Endothelial cell of umbilical vein (primary cell): Measurements from ENCODE around the gene FBXL22. TPM values are rescaled to one million over a fixed set of nuclear protein-coding genes. Genes with fewer than 3 reads are reported as not detected.

Experiments used
- BruUV-seq: library from RNA; stranded (reverse); fragments of 400-500 nt; replicated peaks from 2 replicates; lab custom pipeline; 2021; lab: Mats Ljungman, UMichigan
- CTCF ChIA-PET: fragments of 300-600, 350-600 bp; sonication (Branson Sonifier 250); formaldehyde crosslinking; loops from one replicate; lab custom pipeline; 2021; ENCODE audit warnings: antibody characterized with exemption, inconsistent platforms; lab: Charles Lee
- POLR2A ChIA-PET: fragments of 300-600, 350-600 bp; sonication (Branson Sonifier 250); formaldehyde crosslinking; loops from one replicate; lab custom pipeline; 2021; ENCODE audit warnings: antibody characterized with exemption, inconsistent platforms; lab: Charles Lee
- DNase-seq: peaks from one replicate; pipeline ENCODE4 v3.0.0-alpha.2; 2011; ENCODE audit warnings: low read depth, low spot score
- FAIRE-seq: peaks from 2 replicates; lab custom pipeline; 2011; peaks lifted over from hg19 to GRCh38; lab: Jason Lieb, UNC
- H2AFZ ChIP-seq: 2 replicates; pipeline ENCODE4 v1.6.0; 2012; ENCODE audit warnings: low read depth, low read length, control low read depth, inconsistent platforms
- H3K27ac ChIP-seq: 2 replicates; pipeline ENCODE4 v1.5.1; 2011; ENCODE audit warnings: low read depth, mild to moderate bottlenecking, control low read depth, low read length, moderate library complexity; ENCODE audit not compliant: insufficient read depth
- H3K27me3 ChIP-seq, 2 experiments: 2 replicates each; pipeline versions ENCODE4 v1.6.0 to v1.6.1; 2011; ENCODE audit warnings: low read length in 2 of 2, mixed read lengths in 1 of 2; ENCODE audit not compliant: control insufficient read depth in 2 of 2, insufficient read depth in 2 of 2
- H3K36me3 ChIP-seq, 2 experiments: 2 replicates in 1 of 2; 3 replicates in 1 of 2; pipeline ENCODE4 v1.5.1; 2011; ENCODE audit warnings: low read length in 2 of 2, mild to moderate bottlenecking in 1 of 2, moderate library complexity in 1 of 2; ENCODE audit not compliant: control insufficient read depth in 2 of 2, insufficient read depth in 2 of 2; ENCODE audit errors: extremely low read depth in 1 of 2
- H3K4me1 ChIP-seq: 3 replicates; pipeline ENCODE4 v1.5.1; 2011; ENCODE audit warnings: mild to moderate bottlenecking, low read length; ENCODE audit not compliant: control insufficient read depth, insufficient read depth; ENCODE audit errors: extremely low read depth
- H3K4me2 ChIP-seq: 2 replicates; pipeline ENCODE4 v1.6.1; 2011; ENCODE audit warnings: low read length, control low read depth, mixed read lengths; ENCODE audit not compliant: insufficient read depth
- H3K4me3 ChIP-seq, 3 experiments: fragments of 200-600 bp in 1 of 3; sonication (generic), shearing (Covaris generic) in 1 of 3; replicated peaks in 1 of 3; 2 replicates each; pipeline ENCODE4 v1.5.1; 2011 to 2016; ENCODE audit warnings: control low read depth in 3 of 3, low read length in 3 of 3, mild to moderate bottlenecking in 2 of 3, inconsistent platforms in 1 of 3, low read depth in 1 of 3, moderate library complexity in 1 of 3; ENCODE audit not compliant: insufficient read depth in 1 of 3
- H3K79me2 ChIP-seq: 2 replicates; pipeline ENCODE4 v1.6.0; 2012; ENCODE audit warnings: low read length, inconsistent platforms; ENCODE audit not compliant: control insufficient read depth, insufficient read depth
- H3K9ac ChIP-seq: replicated peaks from 2 replicates; pipeline ENCODE3; 2011; ENCODE audit warnings: low read length, control low read depth; ENCODE audit not compliant: insufficient read depth; ENCODE audit errors: extremely low read depth
- H3K9me1 ChIP-seq: replicated peaks from 3 replicates; pipeline ENCODE4 v1.6.0; 2011; ENCODE audit warnings: mild to moderate bottlenecking, low read length; ENCODE audit not compliant: control insufficient read depth, insufficient read depth; ENCODE audit errors: extremely low read depth
- H3K9me3 ChIP-seq: replicated peaks from 2 replicates; pipeline ENCODE4 v1.5.1; 2012; ENCODE audit warnings: low read length, inconsistent platforms; ENCODE audit not compliant: control insufficient read depth, insufficient read depth
- H4K20me1 ChIP-seq: replicated peaks from 2 replicates; pipeline ENCODE3; 2011; ENCODE audit warnings: mild to moderate bottlenecking, low read length; ENCODE audit not compliant: control insufficient read depth, insufficient read depth; ENCODE audit errors: extremely low read depth
- CTCF ChIP-seq, 2 donors: IDR thresholded peaks; 1 replicate in 1 of 2; 2 replicates in 1 of 2; pipeline ENCODE4 v1.5.1; 2011; ENCODE audit warnings: low read length in 2 of 2, mild to moderate bottlenecking in 2 of 2, moderate library complexity in 2 of 2, control low read depth in 1 of 2, inconsistent platforms in 1 of 2, low read depth in 1 of 2; ENCODE audit not compliant: insufficient read depth in 1 of 2; ENCODE audit errors: extremely low read depth in 1 of 2
- EZH2 ChIP-seq: IDR thresholded peaks from 2 replicates; pipeline ENCODE4 v1.6.1; 2012; ENCODE audit warnings: borderline replicate concordance, low read depth, mild to moderate bottlenecking, moderate library complexity, low read length, inconsistent platforms; ENCODE audit not compliant: severe bottlenecking
- FOS ChIP-seq: IDR thresholded peaks from 2 replicates; pipeline ENCODE4 v1.6.1; 2011; ENCODE audit warnings: mild to moderate bottlenecking, low read length, moderate library complexity, borderline replicate concordance; ENCODE audit not compliant: insufficient read depth
- GATA2 ChIP-seq: IDR thresholded peaks from 2 replicates; pipeline ENCODE4 v1.7.0; 2011; ENCODE audit warnings: low read depth, mild to moderate bottlenecking, moderate library complexity, mixed read lengths, low read length; ENCODE audit not compliant: insufficient read length, insufficient read depth
- JUN ChIP-seq: IDR thresholded peaks from 2 replicates; pipeline ENCODE4 v1.6.1; 2011; ENCODE audit warnings: borderline replicate concordance, low read depth; ENCODE audit not compliant: insufficient read length, insufficient read depth
- MAX ChIP-seq: IDR thresholded peaks from 2 replicates; pipeline ENCODE4 v1.6.1; 2011; ENCODE audit not compliant: insufficient read depth, insufficient read length
- MYC ChIP-seq: IDR thresholded peaks from one replicate; pipeline ENCODE4 v1.6.1; 2011; ENCODE audit warnings: mild to moderate bottlenecking, low read depth, low read length
- POLR2A ChIP-seq: IDR thresholded peaks from 2 replicates; pipeline ENCODE4 v1.6.1; 2012; ENCODE audit warnings: low read depth, mild to moderate bottlenecking, control low read depth, low read length
- POLR2AphosphoS5 ChIP-seq: IDR thresholded peaks from 2 replicates; pipeline ENCODE4 v1.6.1; 2012; ENCODE audit warnings: low read depth, mild to moderate bottlenecking, control low read depth, low read length, moderate library complexity; ENCODE audit not compliant: insufficient read depth
- dilution Hi-C: fragments of 300-500 bp; cut with MboI; formaldehyde crosslinking; loops from one replicate; pipeline ENCODE4 v1.15.0; 2019; ENCODE audit warnings: low sequenced_read_pairs; ENCODE audit not compliant: extremely low pct_ligation_motif_present
- intact Hi-C: fragments of 100-400 bp; cut with micrococcal nuclease; formaldehyde crosslinking; loops from one replicate; pipeline ENCODE4 v1.10.0; 2022
- polyA plus RNA-seq, 4 experiments: library from polyadenylated mRNA; depleted of rRNA in 3 of 4; stranded (reverse) in 3 of 4; unstranded in 1 of 4; fragments of >200 nt; gene quantifications; 2 replicates each; pipeline versions ENCODE4 v1.2.1 to v1.2.3, GENCODE V29; 2011 to 2012; ENCODE audit warnings: missing spikeins in 1 of 4
- total RNA-seq: library from RNA; stranded (reverse); gene quantifications from 2 replicates; pipeline ENCODE4 v1.2.3, GENCODE V29; 2021

Gene FBXL22
- total and polyA plus RNA-seq, 2 donors (not counting 3 experiments of a cell fraction or from before 2014, with no cell fraction given), result 0.06 TPM; not detected in 1

- dilution Hi-C loops, result no loop called here
- FAIRE-seq, result no peak
Observed at GRCh38 chr15:63640146-63640545, 43.0 kb downstream of the FBXL22 start.

More at GRCh38 chr15:63640146-63640545, 43.0 kb downstream of the FBXL22 start:
- no peaks in the 10 kb centered on the region for H3K9me3 ChIP-seq
- no peaks in the 10 kb centered on the region for H3K4me1 ChIP-seq
- no peak overlapping the region for H3K27ac ChIP-seq
- ChIA-PET CTCF (interaction anchor here (1.5 kb wide), 2 partner anchors 30 kb away, joined by 4 to 8 read pairs; no protein-coding TSS in a partner anchor), POLR2A (no interaction called here)
- H3K9me1 ChIP-seq, result no peaks in the 10 kb centered on the region
- H2AFZ ChIP-seq, result no peak overlapping the region
- H3K4me3 ChIP-seq, result no peak overlapping the region
- peaks cover 17 to 31% of the 10 kb centered on the region in 2 experiments for H3K36me3 ChIP-seq
- DNase-seq, result no peak
- H4K20me1 ChIP-seq, result no peaks in the 10 kb centered on the region
- no peaks in the 10 kb centered on the region for H3K79me2 ChIP-seq
- no peak overlapping the region for H3K9ac ChIP-seq
- no peaks in the 10 kb centered on the region for H3K27me3 ChIP-seq
- intact Hi-C loops, result no loop called here
- no peak overlapping the region for H3K4me2 ChIP-seq
- BruUV-seq, result no TSS peak
- TF ChIP-seq MYC (no peak), GATA2 (no peak), POLR2AphosphoS5 (no peak), FOS (no peak), POLR2A (no peak), JUN (no peak), MAX (no peak), CTCF (IDR thresholded peaks at IDR 0.05; ENCODE audit: extremely low read depth in 1 of 2, insufficient read depth in 1 of 2, low read depth in 1 of 2, low read length in 2 of 2) (no peak), EZH2 (no peak)

Other genes starting within 250 kb of the FBXL22 start
- gene CA12, start 215.5 kb upstream of the FBXL22 start, total RNA-seq, result 1.8 and 5.9 TPM in 2 replicates
- 1.1 and 1.4 TPM in 2 replicates for gene CA12, start 215.5 kb upstream of the FBXL22 start, polyA plus RNA-seq
- 52.4 and 57.2 TPM in 2 replicates for gene USP3, start 92.8 kb upstream of the FBXL22 start, total RNA-seq
- 15.9 and 18.8 TPM in 2 replicates for gene USP3, start 92.8 kb upstream of the FBXL22 start, polyA plus RNA-seq
- gene HERC1, start 236.6 kb downstream of the FBXL22 start, total RNA-seq, result 104 and 109 TPM in 2 replicates
- gene HERC1, start 236.6 kb downstream of the FBXL22 start, polyA plus RNA-seq, result 49.6 and 54.4 TPM in 2 replicates